ENCODE measurements around the gene TMEM106A.
"Not testable (repeated sequence)": the region's sequence is repeated elsewhere in the genome, so short reads cannot be mapped to it uniquely, and the experiment has no call there.

The TMEM106A gene, protein sequence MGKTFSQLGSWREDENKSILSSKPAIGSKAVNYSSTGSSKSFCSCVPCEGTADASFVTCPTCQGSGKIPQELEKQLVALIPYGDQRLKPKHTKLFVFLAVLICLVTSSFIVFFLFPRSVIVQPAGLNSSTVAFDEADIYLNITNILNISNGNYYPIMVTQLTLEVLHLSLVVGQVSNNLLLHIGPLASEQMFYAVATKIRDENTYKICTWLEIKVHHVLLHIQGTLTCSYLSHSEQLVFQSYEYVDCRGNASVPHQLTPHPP

DNA sequence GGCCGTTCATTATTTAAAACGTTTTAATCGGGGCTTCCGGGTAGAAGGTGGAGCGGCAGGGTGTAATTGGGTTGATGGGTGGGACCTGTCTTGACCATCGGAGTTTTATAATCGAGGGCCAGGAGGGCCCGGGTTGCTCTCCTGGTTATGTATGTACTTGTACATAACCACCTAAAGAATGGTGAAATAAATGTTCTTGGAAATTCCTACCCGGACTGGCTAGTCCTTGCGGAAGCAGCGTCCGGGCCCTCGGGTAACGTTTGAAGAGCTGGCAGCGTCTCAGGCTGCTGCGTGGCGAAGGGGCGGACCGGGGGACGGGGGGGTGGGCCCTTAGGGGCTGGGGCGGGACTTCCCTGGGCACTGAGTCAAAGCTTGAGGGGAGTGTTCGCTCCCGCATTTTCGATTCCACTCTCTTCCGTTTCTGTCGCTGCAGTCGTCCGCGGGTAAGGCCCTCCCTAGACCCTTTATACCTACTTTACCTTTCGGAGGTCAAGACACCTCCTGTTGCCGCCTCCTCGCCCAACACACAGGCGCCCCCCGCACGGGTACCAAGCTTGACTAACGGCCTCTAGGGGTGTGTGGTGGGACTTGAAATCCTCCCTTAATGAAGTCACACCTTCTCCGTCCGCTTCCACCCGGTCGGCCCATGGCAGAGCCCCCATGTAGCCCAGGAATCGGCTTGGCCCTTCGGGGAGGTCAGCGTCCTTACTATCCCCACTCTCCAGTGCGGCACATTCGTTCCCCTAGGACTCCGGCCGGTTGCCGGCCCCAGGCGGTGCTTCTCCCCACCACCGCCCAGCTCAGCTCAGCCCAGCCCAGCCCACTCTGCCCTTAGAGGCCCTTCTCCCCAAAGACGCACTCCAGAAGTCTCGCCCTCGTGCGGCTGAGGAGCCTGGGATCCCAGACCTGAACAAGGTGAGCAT is at the start of gene TMEM106A:
TMEM106A (plus strand) TSS at position 396 of the 923 bp plus-strand sequence. CDS start 1,167 bp downstream, outside the sequence.
- peak; percentile 43 to 44 for DNase-seq (ENCODE audit: low read depth in 2 of 2)

DNA sequence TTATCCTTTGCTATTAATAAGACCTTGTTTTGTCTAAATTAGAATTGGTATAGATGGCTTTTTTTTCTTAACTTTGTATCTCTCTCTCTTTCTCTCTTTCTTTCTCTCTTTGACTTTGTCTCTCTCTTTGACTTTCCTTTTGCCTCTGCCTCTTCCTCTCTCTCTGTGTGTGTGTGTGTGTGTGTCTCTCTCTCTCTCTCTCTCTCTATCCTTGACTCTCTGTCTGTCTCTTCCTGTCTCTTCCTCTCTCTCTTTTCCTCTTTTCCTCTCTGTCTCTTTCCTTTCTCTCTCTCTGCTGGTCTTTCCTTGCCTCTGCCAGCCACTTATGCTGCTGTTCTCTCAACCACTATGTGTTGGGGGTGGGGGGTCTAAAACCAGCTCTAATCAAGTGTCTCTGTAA is 45.7 kb upstream of the TMEM106A start:
- not testable (repeated sequence) for DNase-seq (ENCODE audit: low read depth in 2 of 2)

DNA sequence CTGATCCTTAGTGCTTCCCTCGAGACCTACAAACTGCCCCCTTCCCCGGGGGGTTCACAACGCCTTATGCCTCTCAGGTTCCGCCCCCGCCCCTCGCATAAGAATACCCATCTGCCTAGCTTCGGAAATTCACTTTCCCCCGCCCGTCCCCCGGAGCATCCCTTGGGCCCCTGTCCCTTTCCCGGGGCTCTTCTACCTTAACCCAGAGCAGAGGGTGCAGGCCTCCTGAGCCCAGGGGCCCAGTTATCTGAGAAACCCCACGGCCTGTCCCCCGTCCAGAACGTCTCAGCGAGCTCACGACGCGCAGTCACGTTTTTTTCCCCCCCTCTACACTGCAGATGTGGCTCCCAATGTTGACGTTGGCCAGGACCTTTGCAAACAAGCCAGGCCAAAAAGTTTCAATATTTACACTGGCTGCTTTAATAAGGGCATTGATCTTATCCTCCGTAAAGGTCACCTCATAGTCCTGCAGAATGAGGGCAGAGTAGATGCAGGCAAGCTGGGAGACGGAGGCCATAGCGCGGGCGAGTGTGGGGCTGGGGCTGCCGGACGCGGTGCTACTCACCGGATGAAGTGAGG is 42.0 kb upstream of the TMEM106A start:
- DNase-seq (ENCODE audit: low read depth in 2 of 2) = no peak

DNA sequence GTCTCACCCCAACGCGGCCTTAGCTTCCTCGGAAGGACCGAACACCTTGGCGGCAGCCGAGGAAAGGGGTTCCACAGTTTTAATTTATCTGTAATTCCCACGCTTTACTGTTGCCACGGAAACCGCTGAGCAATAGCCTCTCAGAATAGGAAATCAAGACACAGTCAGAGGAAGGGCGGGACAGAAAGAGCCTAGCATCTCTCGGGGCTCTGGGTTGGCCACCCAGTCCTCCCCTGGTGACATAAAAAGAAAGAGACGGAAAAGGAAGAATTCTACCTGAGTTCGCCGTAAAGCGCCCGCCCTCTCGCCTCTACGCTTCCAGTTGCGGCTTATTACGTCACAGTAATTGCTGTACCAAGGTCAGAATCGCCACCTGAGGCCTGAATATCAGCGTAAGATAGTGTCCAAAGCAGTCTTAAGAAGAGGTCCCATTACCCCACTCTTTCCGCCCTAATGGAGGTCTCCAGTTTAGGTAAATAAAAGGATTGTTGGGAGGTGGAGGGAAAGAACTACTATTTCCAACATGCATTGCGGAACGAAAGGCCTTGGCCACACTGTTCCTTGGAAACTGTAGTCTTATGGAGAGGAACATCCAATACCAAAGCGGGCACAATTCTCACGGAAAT is 41.4 kb upstream of the TMEM106A start:
- DNase-seq (ENCODE audit: low read depth in 2 of 2) = peak; percentile 56 to 68

DNA sequence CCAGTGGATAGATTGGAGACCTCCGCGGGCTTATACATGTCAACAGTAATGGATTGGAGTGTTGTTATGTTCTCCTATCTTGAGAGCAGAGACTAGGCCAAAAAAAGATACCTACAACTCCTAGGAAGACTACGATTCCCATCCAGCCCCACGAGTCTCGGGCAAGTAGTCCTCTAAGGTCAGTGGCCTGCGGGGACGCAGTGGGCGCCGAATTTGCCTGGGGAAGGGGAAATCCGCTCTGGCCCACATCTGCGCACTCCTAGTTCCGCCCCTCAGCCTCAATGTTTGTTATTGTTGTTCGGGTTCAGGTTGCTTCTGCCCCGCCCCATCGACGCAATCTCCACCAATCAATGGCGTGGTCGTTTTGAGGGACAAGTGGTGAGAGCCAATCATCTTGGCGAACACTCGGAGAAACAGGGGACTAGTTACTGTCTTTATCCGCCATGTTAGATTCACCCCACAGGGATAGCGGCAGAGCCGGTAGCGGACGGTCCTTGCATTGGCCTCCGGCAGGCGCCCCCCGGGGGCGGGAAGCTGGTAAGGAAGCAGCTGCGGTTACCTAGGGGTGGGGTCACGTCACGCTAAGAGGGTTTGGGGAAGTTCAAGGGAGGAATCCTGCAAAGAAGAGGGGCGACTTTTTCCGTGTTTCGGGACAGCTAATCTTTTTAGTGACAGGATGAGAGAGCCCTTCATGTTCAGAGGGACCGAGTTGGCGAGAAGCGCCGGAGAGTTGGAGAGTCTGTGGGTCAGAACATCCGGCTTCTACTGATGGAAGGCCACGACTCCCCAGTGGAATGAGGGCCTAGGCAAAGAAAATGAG is 40.7 kb upstream of the TMEM106A start, which contains the start of gene NBR1:
NBR1 (plus strand) TSS at position 449 of the 820 bp plus-strand sequence. CDS start 4,586 bp downstream, outside the sequence.
- peak; percentile 79 to 87 for DNase-seq (ENCODE audit: low read depth in 2 of 2)

DNA sequence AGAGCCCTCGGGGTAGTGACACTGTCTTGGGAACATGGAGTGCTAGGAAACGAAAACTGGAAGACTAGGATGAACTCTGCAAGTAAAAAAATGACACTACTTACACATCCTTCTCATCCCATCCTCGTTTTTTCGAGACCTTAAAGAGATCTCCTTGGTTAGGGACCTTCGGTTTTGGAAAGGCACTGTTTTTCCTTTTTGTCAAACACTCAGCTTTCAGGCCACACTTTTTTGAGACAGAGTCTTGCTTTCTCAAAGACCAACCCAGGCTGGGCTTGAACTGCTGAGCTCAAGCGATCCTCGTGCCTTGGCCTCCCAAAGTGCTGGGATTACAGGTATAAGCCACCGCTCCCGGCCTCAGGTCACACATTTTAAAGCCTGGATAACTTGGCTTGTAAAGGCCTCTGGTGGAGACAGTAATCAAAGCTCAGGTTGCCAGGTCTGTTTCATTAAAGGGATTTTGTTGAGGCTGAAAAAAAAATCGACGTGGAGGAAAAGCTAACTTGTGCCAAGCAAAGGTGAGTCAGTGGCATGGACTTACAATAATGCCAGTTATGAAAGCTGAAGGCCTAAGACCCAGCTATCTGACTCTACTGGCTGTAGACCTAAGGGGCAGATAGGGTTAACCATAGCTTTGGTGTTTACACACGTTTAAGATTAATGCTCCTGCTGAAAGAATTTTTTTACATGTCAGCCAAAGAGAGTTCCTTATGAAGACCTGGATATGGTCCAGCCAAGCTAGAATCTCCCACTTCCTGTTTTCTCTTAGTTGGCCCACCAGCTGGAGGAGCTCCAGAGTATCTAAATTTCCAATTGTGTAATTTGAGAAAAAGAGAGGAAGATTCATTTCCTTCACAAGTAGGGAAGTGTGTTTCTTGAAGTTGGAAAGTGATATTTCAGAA is 39.8 kb upstream of the TMEM106A start:
- DNase-seq (ENCODE audit: low read depth in 2 of 2) = no peak

DNA sequence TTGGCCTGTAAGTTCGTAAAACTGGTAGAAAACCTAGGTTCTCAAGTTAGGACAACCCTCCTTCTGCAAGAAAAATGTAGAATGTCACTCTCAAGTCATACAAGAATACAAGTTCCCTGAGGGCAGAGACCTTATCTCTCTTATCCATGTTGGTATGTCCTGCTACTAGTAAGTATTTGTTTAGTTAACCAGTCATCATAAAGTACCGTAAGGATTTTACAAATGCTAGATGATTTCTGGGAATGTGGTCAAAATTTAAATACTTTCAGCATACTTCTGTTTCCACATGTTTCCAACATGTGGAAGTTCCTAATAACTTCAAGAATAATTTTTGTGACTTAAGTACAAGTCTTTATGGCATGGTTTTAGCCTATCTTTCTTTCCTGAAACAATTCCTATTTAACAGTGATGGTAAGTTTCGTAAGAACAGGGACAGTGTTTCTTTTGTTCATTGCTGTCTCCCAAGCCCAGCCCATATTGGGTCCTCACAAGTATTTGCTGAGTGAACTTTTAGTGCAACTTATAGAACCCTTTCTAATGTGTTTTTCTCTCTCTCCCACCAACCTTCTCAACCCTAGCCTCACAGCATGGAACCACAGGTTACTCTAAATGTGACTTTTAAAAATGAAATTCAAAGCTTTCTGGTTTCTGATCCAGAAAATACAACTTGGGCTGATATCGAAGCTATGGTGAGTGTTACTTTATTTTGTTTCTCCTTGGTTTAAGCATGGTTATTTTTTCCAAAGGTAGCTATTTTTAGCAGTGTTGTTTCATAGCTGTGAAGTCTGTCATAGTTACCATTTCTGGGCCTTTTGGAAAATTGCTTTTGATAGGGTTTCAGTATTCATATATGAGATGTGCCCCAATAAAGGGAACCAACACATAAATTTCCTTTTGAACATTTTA is 36.2 kb upstream of the TMEM106A start:
- DNase-seq (ENCODE audit: low read depth in 2 of 2) = no peak

DNA sequence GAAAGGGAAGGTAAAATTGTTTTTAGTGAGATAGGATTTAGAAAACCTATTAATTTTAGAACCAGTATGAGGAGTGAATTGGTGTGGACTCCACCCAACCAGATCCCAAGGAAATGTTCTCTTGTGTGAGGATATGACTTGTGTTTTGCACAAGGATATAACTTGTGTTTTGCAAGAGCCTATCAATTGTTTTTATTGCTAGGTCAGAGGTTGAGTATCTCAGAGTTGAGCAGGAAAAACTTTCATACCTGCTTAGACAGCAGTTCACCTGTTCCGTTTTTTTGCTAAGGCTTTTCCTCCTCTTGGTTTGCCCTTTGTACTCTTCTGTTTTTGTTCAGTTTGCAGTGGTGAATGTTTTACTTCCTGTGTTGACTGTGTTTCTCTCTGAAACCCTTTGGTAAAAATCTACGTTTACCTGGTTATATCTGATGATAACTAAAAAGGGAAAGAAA is 35.5 kb upstream of the TMEM106A start:
- DNase-seq (ENCODE audit: low read depth in 2 of 2) = no peak

DNA sequence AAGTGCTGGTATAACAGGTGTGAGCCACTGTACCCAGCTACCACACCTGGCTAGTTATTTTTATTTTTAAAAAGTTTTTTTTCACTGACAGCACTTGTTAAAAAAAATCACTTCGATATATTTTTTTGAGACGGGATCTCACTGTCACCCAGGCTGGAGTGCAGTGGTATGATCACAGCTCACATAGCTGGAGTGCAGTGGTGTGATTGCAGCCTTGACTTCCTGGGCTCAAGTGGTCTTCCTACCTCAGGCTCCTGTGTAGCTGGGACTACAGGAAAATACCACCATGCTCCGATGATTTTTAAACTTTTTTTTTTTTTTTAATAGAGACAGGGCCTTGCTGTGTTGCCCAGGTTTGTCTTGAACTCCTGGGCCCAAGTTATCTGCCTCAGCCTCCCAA is 27.8 kb upstream of the TMEM106A start:
- DNase-seq (ENCODE audit: low read depth in 2 of 2) = no peak

DNA sequence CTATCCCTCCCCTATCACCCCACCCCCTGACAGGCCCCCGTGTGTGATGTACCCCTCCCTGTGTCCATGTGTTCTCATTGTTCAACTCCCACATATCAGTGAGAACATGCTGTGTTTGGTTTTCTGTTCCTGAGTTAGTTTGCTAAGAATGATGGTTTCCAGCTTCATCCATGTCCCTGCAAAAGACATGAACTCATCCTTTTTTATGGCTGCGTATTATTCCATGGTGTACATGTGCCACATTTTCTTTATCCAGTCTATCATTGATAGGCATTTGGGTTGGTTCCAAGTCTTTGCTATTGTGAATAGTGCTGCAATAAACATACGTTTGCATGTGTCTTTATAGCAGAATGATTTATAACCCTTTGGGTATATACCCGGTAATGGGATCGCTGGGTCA is 25.0 kb upstream of the TMEM106A start:
- not testable (repeated sequence) for DNase-seq (ENCODE audit: low read depth in 2 of 2)

DNA sequence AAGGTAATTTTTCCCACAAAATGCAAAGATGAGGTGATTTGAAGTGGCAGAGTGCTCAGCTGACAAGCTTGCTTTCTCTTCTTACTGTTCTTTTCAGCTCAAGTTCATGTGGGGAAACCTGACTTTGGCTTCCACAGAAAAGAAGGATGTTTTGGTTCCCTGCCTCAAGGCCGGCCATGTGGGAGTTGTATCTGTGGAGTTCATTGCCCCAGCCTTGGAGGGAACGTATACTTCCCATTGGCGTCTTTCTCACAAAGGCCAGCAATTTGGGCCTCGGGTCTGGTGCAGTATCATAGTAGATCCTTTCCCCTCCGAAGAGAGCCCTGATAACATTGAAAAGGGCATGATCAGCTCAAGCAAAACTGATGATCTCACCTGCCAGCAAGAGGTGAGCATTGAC is 18.4 kb upstream of the TMEM106A start:
- DNase-seq (ENCODE audit: low read depth in 2 of 2) = no peak

DNA sequence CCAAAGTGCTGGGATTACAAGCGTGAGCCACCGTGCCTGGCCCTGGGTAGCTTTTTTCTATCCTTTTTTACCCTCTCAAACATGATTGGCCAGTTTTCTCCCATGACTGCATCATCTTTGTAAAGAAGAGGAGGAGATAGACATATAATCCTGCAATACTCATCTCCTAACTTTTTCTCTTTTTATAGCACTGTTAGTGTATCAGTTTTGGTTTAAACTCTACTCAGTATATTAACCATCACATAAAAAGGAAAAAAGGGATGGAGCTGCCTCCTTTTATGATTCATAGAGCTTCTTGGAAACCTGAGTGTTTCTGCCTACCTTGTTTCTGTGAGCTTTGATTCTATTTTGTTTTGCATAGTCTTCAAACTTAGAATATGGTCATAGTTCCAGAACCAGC is 12.0 kb upstream of the TMEM106A start:
- DNase-seq (ENCODE audit: low read depth in 2 of 2) = no peak

DNA sequence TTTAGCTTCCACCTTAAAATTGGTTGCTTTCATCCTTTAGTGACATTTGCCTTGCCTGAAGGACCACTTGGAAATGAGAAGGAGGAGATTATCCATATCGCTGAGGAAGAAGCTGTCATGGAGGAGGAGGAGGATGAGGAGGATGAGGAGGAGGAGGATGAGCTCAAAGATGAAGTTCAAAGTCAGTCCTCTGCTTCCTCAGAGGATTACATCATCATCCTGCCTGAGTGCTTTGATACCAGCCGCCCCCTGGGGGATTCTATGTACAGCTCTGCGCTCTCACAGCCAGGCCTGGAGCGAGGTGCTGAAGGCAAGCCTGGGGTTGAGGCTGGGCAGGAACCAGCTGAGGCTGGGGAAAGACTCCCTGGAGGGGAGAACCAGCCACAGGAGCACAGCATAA is 11.5 kb upstream of the TMEM106A start:
- DNase-seq (ENCODE audit: low read depth in 2 of 2) = no peak

DNA sequence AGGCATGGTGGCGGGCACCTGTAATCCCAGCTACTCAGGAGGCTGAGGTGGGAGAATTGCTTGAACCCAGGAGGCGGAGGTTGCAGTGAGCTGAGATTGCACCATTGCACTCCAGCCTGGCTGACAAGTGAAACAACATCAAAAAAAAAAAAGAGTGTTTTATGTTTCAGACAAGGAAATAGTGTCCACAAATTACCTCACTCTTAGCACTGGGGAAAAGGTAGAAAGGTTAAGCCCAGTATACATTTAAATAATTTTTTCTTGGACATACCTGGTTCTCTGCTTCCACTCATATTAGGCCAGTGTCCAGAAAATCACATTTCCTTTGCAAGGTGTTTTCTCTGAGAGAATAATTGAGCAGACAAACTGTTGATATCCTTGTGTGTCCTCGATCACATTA is 8.7 kb upstream of the TMEM106A start:
- DNase-seq (ENCODE audit: low read depth in 2 of 2) = not testable (repeated sequence)

DNA sequence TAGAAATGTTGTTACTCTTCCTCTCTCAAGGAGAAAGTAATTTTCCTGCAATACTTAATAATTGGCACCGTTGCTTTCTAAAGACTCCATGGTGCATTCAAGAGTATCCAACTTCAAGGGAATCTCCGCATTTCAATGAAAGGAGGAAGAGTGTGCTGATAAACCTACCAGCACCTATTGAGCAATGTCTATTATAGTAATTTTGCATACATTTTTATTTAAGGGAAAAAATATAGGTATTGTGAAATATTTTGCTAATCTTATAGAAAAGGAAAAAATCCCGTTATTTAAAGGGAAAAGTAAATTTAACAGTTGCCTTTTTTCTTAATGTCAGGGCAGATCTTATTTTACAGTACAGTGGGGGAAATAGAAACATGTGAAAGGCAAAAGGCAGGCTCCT is 1.1 kb upstream of the TMEM106A start:
- DNase-seq (ENCODE audit: low read depth in 2 of 2) = no peak

DNA sequence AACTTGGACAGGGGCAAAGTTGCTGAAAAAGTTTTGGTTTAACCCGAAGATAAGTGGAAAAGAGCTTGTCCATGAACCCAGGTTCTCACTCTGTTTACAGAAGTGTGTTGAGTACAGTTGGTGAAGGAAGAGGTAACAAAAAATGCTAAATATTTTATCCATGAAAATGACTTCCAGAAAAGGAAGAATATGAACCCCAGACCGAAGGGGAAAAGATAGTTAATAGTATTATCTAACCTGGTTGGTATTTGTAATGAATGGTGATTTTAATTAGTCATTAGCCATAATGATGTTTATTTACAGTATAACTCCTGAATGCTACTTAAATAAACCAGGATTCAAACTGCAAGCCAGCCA is 574 bp upstream of the TMEM106A start:
- no peak for DNase-seq (ENCODE audit: low read depth in 2 of 2)

DNA sequence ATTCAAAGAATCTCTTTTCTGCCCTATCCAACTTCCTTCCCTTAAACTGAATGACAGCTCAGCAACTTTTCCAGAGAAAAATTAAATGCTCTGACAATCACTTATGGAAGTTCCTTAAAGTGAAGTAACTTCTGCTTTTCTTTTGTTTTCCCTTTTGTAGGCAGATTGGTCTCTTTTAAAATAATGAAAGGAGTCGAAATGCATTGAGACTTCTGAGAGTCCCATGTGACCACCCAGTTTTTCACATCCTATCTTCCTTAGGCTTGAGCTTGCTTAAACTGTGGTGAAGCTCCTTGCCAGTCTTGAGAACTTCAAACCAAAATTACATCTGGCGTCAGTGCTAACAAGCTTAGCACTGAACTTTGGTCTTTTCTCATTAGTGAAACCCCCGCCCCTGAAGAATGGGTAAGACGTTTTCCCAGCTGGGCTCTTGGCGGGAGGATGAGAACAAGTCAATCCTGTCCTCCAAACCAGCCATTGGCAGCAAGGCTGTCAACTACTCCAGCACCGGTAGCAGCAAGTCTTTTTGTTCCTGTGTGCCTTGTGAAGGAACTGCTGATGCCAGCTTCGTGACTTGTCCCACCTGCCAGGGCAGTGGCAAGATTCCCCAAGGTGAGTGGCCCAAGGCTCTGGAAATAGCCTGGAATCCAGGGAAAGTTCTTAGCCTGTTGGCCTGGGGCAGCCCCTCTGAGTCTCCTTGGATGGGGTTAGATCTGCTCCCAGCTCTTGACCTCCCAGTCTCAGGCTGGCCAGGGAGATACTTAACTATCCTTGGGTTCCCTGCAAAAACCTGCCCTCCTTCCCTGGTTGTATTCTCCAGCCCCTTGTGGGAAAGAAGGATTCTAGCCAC is 1.2 kb downstream of the TMEM106A start:
- no peak for DNase-seq (ENCODE audit: low read depth in 2 of 2)

DNA sequence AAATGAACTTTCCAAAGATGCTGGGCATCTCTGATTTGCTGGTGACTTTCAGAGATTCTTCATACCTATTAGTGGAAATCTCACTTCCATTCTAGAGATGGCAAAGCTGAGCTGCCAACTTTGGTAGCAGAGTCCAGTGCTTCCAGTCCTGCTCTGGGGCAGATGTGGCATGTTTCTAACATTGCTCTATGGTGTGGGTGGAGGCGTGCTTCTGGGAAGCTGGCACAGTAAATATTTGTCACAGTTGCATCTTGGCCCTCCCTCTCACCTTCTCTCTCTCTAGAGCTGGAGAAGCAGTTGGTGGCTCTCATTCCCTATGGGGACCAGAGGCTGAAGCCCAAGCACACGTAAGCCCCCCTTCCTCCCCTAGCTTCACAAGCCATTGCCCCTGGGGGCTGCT is 1.9 kb downstream of the TMEM106A start:
- no peak for DNase-seq (ENCODE audit: low read depth in 2 of 2)
